K562 (cell line): ENCODE data around the gene ARHGDIA.

Source experiments
- CTCF ChIP-seq, 3 experiments: IDR thresholded peaks in 2 of 3; conservative IDR thresholded peaks in 1 of 3; 2 replicates each; pipeline ENCODE4 v1.5.1; 2011 to 2012; ENCODE audit warnings: low read length in 3 of 3, mild to moderate bottlenecking in 3 of 3, control low read depth in 2 of 3, improper control_type of control experiment in 1 of 3, inconsistent platforms in 1 of 3, low read depth in 1 of 3, mixed read lengths in 1 of 3, moderate library complexity in 1 of 3; ENCODE audit not compliant: insufficient read depth in 2 of 3
- MXI1 ChIP-seq: IDR thresholded peaks from 2 replicates; pipeline ENCODE4 v1.6.1; 2011; ENCODE audit warnings: low read depth, mild to moderate bottlenecking, improper control_type of control experiment, low read length

DNA sequence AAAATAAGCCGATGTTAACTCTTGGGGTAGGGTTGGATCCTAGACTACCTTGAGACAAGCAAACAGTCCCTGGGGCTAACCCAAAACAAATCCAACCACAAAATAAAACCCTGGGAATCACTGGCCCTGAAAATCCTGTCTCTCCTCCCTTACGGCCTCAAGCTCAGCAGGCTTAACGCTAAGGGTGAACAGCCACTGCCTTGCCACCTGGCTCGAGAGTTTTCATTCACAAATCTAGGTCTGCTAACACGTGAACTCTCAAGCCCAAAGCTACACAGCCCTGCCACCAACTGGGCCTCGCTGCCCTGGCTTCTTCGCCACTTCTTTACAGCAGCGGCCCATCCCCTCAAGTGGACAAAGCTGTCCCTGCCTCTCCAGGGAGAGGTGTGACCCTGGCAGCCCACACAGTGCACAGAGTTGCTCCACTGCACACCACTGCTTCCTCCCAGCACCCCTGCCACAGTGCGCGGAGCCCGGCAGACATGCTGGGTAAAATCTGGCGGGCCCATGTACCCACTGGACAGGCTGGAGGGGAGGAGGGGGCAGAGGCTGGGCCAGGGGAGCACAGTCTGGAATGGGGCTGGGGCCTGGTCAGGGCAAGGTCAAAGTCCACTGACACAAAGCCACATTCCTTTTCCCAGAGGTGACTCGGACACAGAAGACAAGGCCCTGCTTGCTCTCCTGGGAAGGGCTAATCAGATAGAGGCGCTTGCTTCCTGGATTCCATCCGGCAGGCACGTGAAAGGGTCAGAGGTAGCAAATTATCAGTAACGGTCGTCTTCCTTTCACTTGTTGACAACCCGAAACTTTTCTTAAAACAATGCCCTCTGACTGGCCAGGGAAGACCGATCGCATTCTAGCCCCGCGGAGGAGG lies 39.1 kb upstream of the ARHGDIA start:
- no peak; the same call in 1 of the 2 replicates for TF ChIP-seq MXI1
- TF ChIP-seq CTCF (IDR thresholded peaks at IDR 0.05 in 2 of 3, conservative IDR thresholded peaks at IDR 0.05 in 1 of 3; ENCODE audit: insufficient read depth in 2 of 3, low read depth in 1 of 3, low read length in 3 of 3): no peak
